ENCODE data around the gene THADA.

The THADA gene

DNA sequence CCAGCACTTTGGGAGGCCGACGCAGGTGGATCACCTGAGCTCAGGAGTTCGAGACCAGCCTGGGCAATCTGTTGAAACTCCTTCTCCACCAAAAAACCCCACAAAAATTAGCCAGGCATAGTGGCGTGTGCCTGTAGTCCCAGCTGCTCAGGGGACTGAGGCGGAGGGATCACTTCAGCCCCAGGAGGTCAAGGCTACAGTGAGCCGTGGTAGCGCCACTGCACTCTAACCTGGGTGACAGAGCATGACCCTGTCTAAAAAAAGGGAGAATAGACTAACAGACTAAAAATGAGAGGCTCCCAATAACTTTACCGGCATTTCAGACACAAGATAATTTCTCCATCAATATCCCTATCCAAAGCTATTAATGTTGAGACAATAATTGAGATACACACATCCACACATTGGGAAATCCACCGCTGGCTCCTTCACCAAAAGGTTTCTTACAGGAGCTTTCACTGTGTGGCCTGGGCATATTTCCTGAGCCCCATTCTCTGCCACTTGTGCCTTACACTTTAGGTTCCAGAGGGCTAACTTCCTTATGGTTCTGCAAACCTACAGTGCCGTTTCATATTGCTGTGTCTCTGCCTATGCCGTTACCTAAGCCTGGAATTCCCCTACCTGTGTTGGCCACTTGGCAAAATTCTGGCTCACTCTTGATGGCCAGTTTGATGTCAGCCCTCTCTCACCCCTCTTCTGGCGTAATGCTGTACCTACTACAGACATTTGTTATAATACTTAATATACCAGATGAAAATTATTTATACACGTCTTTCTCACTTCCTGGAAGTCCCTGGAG, 253.7 kb downstream of the THADA start:
- DNase-seq = no peak

DNA sequence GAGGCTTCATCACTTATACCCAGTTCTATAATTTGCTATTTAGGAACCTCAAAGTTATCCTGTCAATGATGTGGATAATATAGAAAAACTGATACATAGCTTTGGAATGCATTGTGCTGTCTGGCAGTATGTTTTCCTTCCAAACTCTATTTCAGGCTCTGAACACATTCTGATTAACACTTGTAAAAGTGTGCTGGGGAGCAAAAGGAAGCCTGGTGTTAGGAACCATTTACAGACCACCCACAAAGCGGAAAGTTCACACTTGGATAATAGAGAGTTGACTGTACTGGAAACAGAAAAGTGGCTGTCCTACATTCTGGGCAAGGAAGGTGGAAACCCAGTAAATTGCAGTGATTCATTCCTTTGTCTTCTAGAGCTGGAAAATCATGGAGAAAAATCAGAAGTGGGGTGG, 254.9 kb downstream of the THADA start:
- no peak for DNase-seq

- no peak for DNase-seq
Measured at GRCh38 chr2:43340066-43340465, 255.8 kb downstream of the THADA start.

DNA sequence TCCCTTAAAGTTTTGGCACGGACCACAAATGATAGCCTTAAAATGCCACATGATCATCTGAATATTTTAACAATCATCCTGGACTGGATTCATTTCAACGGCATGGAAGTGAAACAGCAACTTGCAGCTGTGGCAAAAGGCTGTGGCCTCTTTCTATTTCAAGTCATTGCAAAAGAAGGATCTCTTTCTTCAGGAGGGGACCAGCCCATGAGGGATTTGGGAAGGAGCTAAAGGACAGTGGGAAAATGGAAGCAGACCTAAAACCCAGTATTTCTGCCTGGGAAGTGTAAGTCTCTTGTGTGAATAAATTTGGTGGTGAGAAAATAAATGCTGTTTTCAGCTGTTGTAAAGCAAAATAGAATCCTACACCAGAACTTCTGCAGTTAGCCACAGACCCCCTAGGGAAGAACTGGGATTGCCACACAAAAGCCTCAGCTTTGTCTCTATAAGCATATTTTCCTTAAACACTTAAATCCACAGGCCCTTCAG, 262.1 kb downstream of the THADA start:
- DNase-seq = no peak

DNA sequence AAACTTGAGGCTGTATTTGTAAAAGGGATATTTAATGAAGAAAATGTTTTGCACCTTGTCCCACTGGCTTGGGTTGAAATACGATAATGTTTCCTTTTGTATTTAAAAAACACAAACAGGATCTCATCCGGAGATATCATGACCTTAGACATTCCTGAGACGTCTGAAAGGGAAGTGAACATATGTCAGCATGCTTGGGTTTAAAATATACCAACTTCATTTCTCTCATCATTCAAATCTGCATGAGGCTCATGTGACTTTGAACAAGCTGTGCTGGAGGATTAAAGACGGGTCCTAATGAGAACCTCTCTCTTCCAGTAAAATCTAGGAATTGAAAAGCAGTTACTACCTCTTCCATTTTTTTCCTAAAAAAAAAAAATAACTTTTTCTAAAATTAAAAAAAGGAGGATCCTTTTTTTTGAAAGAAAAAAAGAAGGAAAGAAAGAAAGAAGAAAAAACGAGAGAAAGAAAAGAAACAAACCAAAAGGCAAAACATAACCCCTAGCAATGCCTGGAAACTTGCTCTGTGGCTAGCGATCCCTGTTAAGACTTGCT, 262.7 kb downstream of the THADA start:
- no peak for DNase-seq

GRCh38 chr2:43332653-43333052, 263.2 kb downstream of the THADA start:
- DNase-seq = no peak

GRCh38 chr2:43331422-43331821, 264.4 kb downstream of the THADA start:
- DNase-seq = no peak

DNA sequence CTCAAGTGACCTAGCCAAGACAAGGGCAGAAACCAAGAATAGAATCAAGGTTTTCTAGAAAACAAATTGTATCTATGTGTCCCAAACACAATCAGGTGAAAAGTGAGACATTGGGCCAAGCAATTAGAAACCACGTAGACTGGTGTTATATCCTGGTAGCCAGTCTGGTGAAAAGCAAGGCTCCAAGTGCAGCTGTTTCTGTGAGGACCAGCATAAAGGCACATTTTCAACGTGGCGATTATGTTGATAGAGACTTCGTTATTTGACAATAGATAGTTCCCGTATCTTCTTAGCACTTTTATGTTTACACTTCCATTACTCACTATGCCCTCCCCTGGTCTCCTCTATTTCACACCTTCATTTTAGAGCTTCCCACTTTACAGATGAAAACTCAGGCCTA, 266.2 kb downstream of the THADA start:
- no peak for DNase-seq

DNA sequence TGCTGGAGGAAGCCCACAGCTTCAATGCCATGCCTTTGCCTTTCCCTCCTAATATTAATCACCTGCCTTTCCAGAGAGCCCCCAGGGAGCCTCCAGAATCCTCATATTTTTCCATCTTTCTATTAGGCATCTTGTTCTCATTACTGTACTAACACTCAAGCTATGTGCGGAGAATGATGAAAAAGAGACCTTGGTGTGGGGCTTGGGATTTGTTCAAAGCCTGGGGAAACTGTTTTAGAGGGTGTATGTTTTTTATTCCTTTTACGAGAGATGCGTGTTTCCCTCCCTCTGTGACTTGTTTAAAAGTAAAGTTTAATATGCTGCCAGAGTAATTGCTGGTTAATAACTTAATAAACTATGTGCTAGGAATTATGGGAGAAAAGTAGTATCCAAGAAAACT, 267.0 kb downstream of the THADA start:
- no peak for DNase-seq

DNA sequence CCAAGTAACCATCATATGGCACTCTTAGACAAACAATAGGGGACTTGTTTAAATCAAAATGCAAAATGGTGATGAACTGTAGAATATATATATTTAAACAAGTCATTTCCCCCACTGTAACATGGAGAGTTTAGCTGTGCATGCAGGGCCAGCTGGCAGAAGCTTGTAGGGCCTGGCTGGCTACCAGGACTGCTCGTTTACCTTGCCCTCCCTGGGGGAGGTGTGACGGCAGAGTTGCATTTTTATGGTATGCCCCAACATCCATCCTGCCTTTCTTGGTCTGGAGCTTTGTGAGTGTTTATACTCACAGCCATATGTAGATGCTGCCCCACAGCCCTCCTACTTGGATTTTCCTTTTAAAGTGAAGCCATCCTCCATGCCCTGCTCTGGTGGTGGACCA, 267.7 kb downstream of the THADA start:
- no peak for DNase-seq

DNA sequence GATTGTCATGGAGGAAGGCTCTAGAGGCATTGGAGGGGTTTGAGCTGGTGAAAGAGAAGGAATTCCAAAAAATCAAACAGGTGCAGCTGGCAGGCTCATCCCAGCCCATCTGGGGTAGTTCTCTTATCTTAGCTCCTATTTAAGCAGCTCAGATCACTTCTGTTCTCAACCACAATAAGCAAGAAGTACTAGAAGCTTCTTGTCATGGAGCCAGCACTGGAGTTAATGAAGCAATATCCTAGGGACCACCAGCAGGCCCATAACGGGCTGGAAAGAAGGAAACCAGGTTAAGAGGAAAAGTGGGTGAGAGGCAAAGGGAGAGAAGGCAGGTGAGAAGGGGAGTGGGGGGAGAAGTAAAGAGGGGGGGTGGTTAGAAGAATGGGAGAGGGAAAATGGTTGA, 268.7 kb downstream of the THADA start:
- no peak for DNase-seq

- no peak for DNase-seq
Measured at GRCh38 chr2:43326101-43326825, 269.6 kb downstream of the THADA start.

DNA sequence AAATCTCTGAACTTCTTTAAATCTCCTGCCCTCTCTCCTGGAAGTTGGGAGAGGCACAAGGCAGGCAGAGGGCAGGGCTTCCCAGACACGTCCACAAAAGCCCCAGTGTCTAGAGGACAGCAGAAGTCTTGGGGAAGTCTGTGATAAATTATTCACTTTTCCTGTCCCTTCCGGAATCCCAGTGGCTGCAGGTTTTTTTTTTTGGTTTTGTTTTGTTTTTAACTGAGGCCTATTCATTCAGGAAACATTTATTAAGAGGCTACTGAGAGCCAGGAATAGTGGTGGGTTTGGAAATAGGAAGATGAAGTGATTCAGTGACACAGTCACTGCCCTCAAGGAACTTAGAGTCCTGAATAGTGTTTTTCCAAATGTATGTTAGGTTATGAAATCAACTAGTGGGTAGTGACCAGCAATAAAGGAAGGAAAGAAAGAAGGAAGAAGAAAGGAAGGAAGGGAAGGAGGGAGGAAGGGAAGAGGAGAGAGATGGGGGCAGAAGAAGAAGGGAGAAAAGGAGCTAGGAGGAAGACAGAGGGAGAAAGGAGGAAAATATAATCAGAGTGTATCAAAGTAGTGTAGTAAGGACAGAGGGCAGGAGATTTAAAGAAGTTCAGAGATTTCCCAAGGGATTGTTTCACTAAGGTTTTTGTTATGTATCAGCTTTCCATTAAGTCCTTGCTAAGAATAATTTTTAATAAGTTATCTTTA, 270.6 kb downstream of the THADA start:
- no peak for DNase-seq

- DNase-seq = no peak
Measured at GRCh38 chr2:43324259-43325106, 271.4 kb downstream of the THADA start.

- no peak for DNase-seq
Measured at GRCh38 chr2:43323857-43324256, 272.0 kb downstream of the THADA start.

GRCh38 chr2:43321446-43321845, 274.4 kb downstream of the THADA start:
- no peak for DNase-seq

GRCh38 chr2:43319541-43319940, 276.3 kb downstream of the THADA start:
- DNase-seq = no peak

DNA sequence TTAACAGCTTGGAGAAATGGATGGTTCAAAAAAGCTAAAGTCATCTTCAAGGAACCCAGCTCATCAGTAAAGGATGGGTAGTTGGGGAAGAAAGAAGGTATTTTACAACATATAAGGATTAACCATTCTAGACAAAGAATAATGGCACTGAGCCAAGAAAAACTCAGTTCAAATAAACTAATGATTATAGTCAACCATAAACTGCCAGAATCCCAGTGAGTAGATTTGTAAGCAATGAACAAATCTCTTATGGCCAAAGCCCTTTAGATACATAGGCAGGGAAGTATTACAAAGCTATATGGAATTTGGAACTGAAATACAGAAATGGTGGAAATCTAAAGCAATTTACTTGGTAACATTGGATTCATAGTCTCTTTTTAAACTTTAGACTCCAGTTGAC, 277.0 kb downstream of the THADA start:
- no peak for DNase-seq

DNA sequence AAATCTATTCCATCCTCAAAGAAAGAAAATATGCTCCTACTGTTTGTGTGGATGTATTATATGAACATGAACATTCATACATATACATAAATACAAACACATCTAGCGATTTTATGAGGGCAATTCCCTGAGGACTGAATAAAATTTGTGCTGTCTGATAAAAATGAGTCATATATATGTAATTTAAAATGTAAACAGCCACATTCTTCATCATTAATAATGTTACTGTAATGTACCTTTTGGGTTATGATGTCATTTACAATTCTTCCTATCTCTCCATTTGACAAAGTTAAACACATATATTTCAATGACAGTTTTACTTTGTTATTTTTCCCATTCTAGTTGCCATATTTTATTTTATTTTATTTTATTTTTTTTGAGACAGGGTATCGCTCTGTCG, 278.2 kb downstream of the THADA start:
- no peak for DNase-seq

- DNase-seq = no peak
Measured at GRCh38 chr2:43317194-43317593, 278.6 kb downstream of the THADA start.

- no peak for DNase-seq
Measured at GRCh38 chr2:43315482-43315881, 280.4 kb downstream of the THADA start.

DNA sequence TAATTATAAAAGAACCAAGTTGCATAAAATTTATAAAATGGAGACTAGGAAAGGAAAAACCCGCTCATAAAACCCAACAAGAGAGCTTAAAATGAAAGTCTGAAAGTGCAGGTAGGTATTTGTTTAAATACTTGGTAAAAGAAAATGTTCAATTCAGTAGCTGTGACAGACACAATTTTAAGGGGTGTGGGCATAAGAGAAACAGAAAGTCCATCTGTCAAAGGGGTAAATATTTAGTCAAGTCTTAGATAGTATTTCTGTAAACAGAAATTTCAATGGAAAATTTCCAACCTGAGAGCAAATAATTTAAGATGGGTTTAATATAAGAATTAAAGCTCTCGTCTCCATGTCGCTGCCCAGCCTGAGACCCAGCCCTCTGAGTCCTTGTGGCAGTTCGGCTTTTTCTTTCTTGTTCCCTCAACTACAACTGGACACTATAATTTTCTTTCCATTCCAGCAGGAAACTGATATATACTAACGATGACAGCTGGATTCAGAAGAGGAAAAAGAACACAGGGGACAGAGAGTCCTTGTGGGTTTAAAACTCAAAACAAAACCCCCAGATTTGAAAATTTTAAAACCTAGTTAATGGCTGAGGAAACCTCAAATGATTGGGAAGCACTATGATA, 281.4 kb downstream of the THADA start:
- DNase-seq = no peak

Data from activated CD4-positive, alpha-beta T cell treated with anti-CD3 and anti-CD28 coated beads for 4 hours (primary cell).